Measurements from ENCODE around the gene NPW. TPM values are rescaled to one million over a fixed set of nuclear protein-coding genes. Genes with fewer than 3 reads are reported as not detected.

NPW gene
- total and polyA plus RNA-seq, 2 donors (not counting 3 experiments of a cell fraction or from before 2014, with no cell fraction given): 0.84 to 3.3 TPM

DNA sequence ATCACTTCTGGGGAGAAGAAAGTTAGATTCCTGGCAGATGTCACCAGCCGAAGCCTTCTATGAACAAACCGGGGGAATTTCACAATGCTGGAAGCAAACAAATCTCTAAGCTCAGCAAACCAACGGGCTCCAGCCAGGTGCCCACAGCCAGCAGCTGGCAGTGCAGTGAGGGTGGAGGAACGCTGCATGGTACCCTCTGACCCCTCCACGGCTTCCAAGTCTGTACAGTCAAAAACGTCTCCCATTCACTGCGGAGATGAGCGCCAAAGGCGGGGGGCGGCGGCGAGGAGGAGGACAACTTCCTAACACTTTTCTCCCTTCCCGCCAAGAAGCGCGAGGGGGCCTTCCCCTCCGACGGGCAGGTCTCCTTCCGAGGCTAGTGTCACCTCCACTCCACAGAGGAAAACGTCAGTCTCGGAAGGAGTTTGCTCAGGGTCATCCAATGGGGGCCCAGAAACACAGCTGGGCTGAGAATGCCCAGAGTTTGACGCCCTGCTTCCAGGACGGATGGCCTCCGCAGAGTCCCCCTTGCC is 10.9 kb upstream of the NPW start:
- H3K4me2 ChIP-seq (ENCODE audit: insufficient read depth, low read length): peak overlapping the region; percentile 92
- ChIA-PET CTCF (interaction anchor here (1.4 to 2.7 kb wide), 3 partner anchors 14 to 147 kb away, joined by 3 to 28 read pairs (median 10); partner anchors contain the start of gene TRAF7), POLR2A (interaction anchor here (0.6 to 1.0 kb wide), 2 partner anchors 14 to 138 kb away, joined by 3 to 4 read pairs; no protein-coding TSS in a partner anchor)
- dilution Hi-C loops (cut with MboI; ENCODE audit: extremely low pct_ligation_motif_present, low sequenced_read_pairs) (no loop called here), intact Hi-C loops (cut with micrococcal nuclease) (loop anchor here (1.0 to 2.0 kb wide), 2 partner anchors 44 to 147 kb away; partner anchors contain the start of genes RPS2 and TRAF7)
- no peaks in the 10 kb centered on the region for H3K9me1 ChIP-seq (replicated peaks; ENCODE audit: control insufficient read depth, extremely low read depth, insufficient read depth, low read length)
- FAIRE-seq (peak; percentile 56), DNase-seq (ENCODE audit: low read depth, low spot score) (peak; percentile 36)
- no peaks in the 10 kb centered on the region for H3K27me3 ChIP-seq (ENCODE audit: control insufficient read depth in 2 of 2, insufficient read depth in 2 of 2, low read length in 2 of 2)
- H2AFZ ChIP-seq (ENCODE audit: low read depth, low read length): no peak overlapping the region
- TF ChIP-seq FOS (IDR thresholded peaks at IDR 0.05; ENCODE audit: borderline replicate concordance, insufficient read depth, low read length) (no peak), MAX (IDR thresholded peaks at IDR 0.05; ENCODE audit: insufficient read depth, insufficient read length) (no peak), POLR2AphosphoS5 (IDR thresholded peaks at IDR 0.05; ENCODE audit: insufficient read depth, low read depth, low read length) (no peak), POLR2A (IDR thresholded peaks at IDR 0.05; ENCODE audit: low read depth, low read length) (no peak), MYC (IDR thresholded peaks at IDR 0.05; ENCODE audit: low read depth, low read length) (no peak), JUN (IDR thresholded peaks at IDR 0.05; ENCODE audit: borderline replicate concordance, insufficient read depth, insufficient read length, low read depth) (no peak), EZH2 (IDR thresholded peaks at IDR 0.05; ENCODE audit: borderline replicate concordance, low read depth, low read length, severe bottlenecking) (no peak), GATA2 (IDR thresholded peaks at IDR 0.05; ENCODE audit: insufficient read depth, insufficient read length, low read depth, low read length) (no peak)
- TF ChIP-seq, protein P1, sequence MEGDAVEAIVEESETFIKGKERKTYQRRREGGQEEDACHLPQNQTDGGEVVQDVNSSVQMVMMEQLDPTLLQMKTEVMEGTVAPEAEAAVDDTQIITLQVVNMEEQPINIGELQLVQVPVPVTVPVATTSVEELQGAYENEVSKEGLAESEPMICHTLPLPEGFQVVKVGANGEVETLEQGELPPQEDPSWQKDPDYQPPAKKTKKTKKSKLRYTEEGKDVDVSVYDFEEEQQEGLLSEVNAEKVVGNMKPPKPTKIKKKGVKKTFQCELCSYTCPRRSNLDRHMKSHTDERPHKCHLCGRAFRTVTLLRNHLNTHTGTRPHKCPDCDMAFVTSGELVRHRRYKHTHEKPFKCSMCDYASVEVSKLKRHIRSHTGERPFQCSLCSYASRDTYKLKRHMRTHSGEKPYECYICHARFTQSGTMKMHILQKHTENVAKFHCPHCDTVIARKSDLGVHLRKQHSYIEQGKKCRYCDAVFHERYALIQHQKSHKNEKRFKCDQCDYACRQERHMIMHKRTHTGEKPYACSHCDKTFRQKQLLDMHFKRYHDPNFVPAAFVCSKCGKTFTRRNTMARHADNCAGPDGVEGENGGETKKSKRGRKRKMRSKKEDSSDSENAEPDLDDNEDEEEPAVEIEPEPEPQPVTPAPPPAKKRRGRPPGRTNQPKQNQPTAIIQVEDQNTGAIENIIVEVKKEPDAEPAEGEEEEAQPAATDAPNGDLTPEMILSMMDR (IDR thresholded peaks at IDR 0.05; ENCODE audit: extremely low read depth in 1 of 2, insufficient read depth in 1 of 2, low read depth in 1 of 2, low read length in 2 of 2): no peak
- H3K36me3 ChIP-seq (ENCODE audit: control insufficient read depth in 2 of 2, extremely low read depth in 1 of 2, insufficient read depth in 2 of 2, low read length in 2 of 2): no peaks in the 10 kb centered on the region
- peak overlapping the region; percentile 82 for H3K27ac ChIP-seq (ENCODE audit: insufficient read depth, low read depth, low read length)
- no peaks in the 10 kb centered on the region for H3K9me3 ChIP-seq (replicated peaks; ENCODE audit: control insufficient read depth, insufficient read depth, low read length)
- BruUV-seq (replicated peaks): no TSS peak
- peaks cover 48% of the 10 kb centered on the region for H3K4me1 ChIP-seq (ENCODE audit: control insufficient read depth, extremely low read depth, insufficient read depth, low read length)
- peak overlapping the region; percentile 89 for H3K9ac ChIP-seq (replicated peaks; ENCODE audit: extremely low read depth, insufficient read depth, low read length)
- H3K4me3 ChIP-seq (replicated peaks in 1 of 3; ENCODE audit: insufficient read depth in 1 of 3, low read depth in 1 of 3, low read length in 3 of 3): peak overlapping the region; percentile 71 to 76 (median 72)
- H3K79me2 ChIP-seq (ENCODE audit: control insufficient read depth, insufficient read depth, low read length): peaks cover 60% of the 10 kb centered on the region
- H4K20me1 ChIP-seq (replicated peaks; ENCODE audit: control insufficient read depth, extremely low read depth, insufficient read depth, low read length): no peaks in the 10 kb centered on the region
